ENCODE results near the gene SFSWAP. TPM values are rescaled to one million over a fixed set of nuclear protein-coding genes. Genes with fewer than 3 reads are reported as not detected.

SFSWAP gene
- total RNA-seq, 1 donor from 2014 or later, result 17.1 TPM

GRCh38 chr12:131833288-131833895 lies 122.5 kb downstream of the SFSWAP start:
- no peak for DNase-seq (ENCODE audit: low spot score)

DNA sequence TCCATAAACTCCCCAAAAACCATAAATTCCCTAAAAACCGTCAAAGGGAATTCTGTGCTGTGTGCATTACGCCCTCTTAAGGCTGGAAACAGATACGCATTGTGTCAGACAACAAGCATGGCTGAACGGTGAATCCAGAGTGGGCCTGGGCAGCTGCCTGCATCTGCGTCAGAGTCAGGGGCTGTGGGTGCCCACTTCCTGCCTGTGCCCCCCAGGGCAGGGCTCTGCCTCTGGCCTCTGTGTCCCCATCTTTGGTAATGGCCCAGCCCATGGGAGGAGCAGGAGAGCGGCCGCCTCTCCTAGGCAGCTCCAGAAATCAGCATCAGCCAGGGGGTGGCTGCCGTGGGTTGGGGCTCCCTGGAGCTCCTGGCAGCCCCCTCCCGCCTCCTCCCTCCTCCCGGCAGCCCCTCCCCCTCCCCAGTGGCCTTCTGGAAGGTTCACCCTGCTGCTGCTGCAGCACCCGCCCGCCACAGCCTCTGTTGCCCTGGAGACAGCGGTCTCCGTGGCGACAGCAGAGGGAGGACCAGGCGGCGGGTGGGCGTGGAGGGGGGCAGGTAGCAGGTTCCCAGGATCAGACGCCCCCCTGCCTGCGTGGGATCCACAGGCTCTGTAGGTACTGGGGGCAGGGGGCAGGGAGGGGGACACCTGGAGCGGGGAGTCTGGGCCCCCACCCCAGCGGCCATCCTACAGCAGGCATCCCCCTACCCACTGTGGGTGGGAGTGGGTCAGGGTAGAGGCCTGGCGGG lies 123.2 kb downstream of the SFSWAP start:
- no peak for DNase-seq (ENCODE audit: low spot score)

- DNase-seq (ENCODE audit: low spot score), result no peak
Measured at GRCh38 chr12:131834798-131835615, 124.1 kb downstream of the SFSWAP start.

DNA sequence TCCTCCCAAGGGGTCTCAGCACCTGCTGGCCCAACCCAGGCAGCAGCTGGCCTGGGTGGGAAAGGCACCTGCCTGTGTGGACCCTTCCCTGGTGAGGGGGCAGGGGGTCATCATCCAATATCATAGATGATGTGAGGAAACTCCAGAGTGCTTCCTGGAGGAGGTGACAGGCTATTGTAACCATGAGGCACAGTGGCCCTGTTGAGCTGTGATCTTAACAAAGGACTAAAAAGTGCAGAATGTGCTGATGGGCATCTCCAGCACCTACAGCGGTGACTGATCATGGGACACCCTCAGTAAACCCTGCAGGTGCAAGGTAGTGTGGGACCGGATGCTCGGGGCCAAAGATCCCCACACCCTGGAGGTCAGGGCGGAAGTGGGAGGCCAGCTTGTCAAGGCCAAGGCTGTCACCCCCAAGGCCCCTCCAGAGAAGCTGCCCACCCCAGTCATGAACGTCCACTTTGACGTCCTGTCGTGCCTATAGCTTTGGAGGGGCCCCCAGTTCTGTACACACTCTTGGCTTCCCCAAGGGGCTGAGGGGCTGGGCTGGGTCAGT lies 124.8 kb downstream of the SFSWAP start:
- no peak for DNase-seq (ENCODE audit: low spot score)

DNA sequence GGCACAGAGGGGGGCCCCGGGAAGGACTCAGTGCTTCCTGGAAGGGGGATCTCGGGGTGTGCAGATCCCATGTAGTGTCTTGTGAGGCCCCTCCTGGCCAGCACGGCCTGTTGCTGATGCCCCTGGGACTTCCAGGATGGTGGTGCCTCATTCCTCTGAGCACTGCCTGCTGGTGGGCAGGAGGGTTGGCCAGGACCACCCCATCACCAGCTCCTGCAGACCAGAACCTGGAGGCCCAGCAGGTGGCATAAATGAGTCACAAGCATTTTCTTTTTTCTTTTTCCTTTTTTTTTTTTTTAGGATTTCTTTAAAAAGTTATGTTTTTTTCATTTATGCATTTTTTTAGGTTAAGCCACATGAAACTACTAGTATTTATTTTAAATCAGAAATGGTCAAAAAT lies 125.3 kb downstream of the SFSWAP start:
- peak; percentile 5 for DNase-seq (ENCODE audit: low spot score)

DNA sequence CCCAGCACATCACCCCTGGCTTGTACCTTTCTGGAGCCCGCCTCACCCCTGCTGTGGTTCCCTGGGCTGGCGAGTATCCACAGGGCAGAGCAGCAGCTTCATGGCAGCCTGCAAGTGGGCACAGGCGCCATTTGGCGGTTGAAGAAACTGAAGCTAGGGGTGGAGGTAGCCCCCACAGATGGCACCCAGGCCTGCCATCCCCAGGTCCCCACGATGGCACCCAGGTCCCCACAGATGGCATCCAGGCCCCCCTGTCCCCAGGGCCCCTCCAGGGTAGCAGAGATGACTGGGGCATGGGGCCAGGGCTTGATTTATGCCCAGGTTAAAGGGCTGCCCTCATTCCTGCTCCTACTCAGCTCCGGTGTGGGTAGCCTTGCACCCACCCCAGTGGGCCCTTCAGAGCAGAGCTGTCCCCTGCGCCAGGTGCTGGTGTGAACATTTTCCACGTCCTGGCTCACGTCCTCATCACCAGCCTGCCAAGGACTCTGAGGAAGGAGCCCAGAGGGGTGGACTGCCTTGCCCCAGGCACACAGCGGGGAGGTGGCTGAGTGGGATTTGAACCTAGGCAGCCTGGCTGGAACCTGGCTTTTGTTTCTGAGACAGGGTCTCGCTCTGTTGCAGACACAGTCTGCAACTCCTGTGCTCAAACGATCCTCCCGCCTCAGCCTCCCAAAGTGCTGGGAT lies 126.0 kb downstream of the SFSWAP start:
- DNase-seq (ENCODE audit: low spot score), result no peak

- no peak for DNase-seq (ENCODE audit: low spot score)
Measured at GRCh38 chr12:131840643-131841416, 129.9 kb downstream of the SFSWAP start.

- no peak for DNase-seq (ENCODE audit: low spot score)
Measured at GRCh38 chr12:131841547-131841946, 130.7 kb downstream of the SFSWAP start.

GRCh38 chr12:131842169-131842568 lies 131.3 kb downstream of the SFSWAP start:
- DNase-seq (ENCODE audit: low spot score), result no peak

DNA sequence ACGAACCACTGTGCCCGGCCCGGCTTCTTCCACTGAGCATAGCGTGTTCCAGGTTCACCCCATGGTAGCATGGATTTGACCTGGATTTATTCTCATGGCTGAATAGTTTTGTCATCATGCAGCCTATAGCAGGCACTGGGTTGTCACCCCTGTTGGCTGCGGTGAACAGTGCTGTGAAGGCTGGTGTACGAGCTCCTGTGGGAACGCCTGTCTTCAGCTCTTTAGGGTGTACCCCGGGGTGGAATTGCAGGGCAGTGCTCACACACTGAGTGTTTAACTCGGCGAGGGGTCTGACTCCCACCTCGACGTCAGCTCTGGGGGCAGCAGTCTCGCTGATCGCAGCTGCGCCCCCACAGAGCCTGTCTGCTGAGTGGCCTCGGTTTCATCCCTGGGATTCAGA lies 132.6 kb downstream of the SFSWAP start:
- no peak for DNase-seq (ENCODE audit: low spot score)

- no peak for DNase-seq (ENCODE audit: low spot score)
Measured at GRCh38 chr12:131844140-131844539, 133.2 kb downstream of the SFSWAP start.

DNA sequence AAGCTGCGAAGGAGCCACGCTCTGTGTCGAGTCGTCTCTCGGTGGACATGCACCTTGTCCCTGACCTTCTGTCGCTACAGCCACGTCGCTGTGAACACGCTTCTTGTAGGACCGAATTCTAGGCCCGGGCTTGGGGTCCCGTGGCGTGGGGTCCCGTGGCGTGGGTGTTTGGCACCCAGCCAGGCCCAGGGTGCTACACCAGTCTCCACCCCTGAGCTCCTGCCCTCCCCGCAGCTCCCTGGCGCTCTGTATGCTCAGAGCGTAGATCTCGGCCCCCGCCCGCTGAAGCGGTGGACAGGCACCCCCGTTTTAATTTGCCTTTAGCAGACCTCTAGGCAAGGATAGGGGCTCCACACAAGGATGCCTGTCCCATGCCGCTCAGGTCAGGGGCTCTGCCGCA lies 133.8 kb downstream of the SFSWAP start:
- DNase-seq (ENCODE audit: low spot score), result no peak

DNA sequence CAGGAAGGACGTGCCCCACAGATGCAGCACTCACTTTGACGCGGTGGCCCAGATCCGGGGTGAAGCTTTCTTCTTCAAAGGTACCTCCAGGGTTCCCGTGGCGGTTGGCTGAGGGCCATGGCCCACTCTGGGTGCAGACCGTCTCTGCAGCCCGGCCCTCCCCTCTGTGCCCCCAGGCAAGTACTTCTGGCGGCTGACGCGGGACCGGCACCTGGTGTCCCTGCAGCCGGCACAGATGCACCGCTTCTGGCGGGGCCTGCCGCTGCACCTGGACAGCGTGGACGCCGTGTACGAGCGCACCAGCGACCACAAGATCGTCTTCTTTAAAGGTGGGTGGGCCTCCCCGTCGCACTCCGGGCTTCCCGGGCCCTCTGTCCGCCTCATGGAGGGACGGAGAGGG lies 134.2 kb downstream of the SFSWAP start:
- no peak for DNase-seq (ENCODE audit: low spot score)

GRCh38 chr12:131847456-131847855 lies 136.6 kb downstream of the SFSWAP start:
- DNase-seq (ENCODE audit: low spot score), result no peak

DNA sequence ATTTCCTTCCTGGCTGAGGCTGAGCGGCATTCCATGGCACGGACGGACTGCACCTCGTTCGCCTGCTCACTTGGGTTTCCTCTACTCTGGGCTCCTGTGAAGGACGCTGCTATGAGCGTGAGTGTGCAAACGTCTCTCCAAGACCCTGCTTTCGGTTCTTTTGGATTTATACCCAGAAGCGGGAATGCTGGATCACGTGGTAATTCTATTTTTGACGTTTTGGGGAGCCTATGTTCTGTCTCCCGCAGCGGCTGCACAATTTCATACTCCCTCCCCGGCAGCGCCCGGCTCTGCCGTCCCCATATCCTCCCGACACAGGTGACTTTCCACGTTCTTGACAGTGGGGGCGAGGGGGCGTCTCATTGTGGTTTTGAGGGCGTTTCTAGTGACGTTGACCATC lies 137.9 kb downstream of the SFSWAP start:
- DNase-seq (ENCODE audit: low spot score), result no peak

Other genes starting within 250 kb of the SFSWAP start
- gene MMP17, start 117.3 kb downstream of the SFSWAP start, total RNA-seq (ENCODE audit: insufficient read depth, low replicate concordance), result not detected
- gene ULK1, start 183.5 kb downstream of the SFSWAP start, total RNA-seq (ENCODE audit: insufficient read depth, low replicate concordance), result 9.6 TPM
- gene PUS1, start 218.2 kb downstream of the SFSWAP start, total RNA-seq (ENCODE audit: insufficient read depth, low replicate concordance), result 9.1 TPM
- 15.4 TPM for gene EP400, start 238.9 kb downstream of the SFSWAP start, total RNA-seq (ENCODE audit: insufficient read depth, low replicate concordance)